GM12878 (cell line): ENCODE results near the gene SOS1. TPM values are rescaled to one million over a fixed set of nuclear protein-coding genes. Genes with fewer than 3 reads are reported as not detected.

Source experiments
- ATAC-seq: fragments of 200-7000 bp; cut with Tn5 transposase; 3 replicates; pipeline ENCODE4 v1.9.1; 2020; ENCODE audit warnings: mild to moderate bottlenecking, moderate library complexity
- BruUV-seq: library from RNA; stranded (reverse); fragments of 400-500 nt; replicated peaks from 2 replicates; lab custom pipeline; 2021; lab: Mats Ljungman, UMichigan
- CTCF ChIA-PET: fragments of 300-600 bp; sonication (Branson Sonifier 250); formaldehyde crosslinking; extraction: SDS; loops from one replicate; lab custom pipeline; 2021; ENCODE audit warnings: inconsistent platforms; lab: Yijun Ruan, JAX
- POLR2A ChIA-PET: fragments of 350-600 bp; formaldehyde crosslinking; extraction: SDS; loops from one replicate; lab custom pipeline; 2021; ENCODE audit warnings: inconsistent platforms; lab: Charles Lee
- RAD21 ChIA-PET: fragments of 300-600 bp; sonication (Branson Sonifier 250); formaldehyde crosslinking; loops from one replicate; lab custom pipeline; 2023; ENCODE audit warnings: antibody characterized with exemption; ENCODE audit not compliant: unreplicated experiment; lab: Charles Lee
- SMC1A ChIA-PET: fragments of 300-600 bp; sonication (Branson Sonifier 250); formaldehyde crosslinking; loops from one replicate; lab custom pipeline; 2023; ENCODE audit not compliant: unreplicated experiment, uncharacterized antibody; lab: Charles Lee
- DNase-seq: peaks from one replicate; pipeline ENCODE4 v3.0.0-alpha.2; 2011; ENCODE audit warnings: low read depth, low spot score
- FAIRE-seq: peaks from 3 replicates; lab custom pipeline; 2011; peaks lifted over from hg19 to GRCh38; lab: Jason Lieb, UNC
- H2AFZ ChIP-seq: 2 replicates; pipeline ENCODE4 v1.6.0; 2011; ENCODE audit warnings: low read depth, low read length, control low read depth; ENCODE audit not compliant: control insufficient read depth
- H3K27ac ChIP-seq: 2 replicates; pipeline ENCODE4 v1.5.1; 2011; ENCODE audit warnings: control low read depth; ENCODE audit not compliant: control insufficient read depth, insufficient read depth
- H3K27me3 ChIP-seq, 2 experiments: replicated peaks in 1 of 2; 2 replicates each; pipeline versions ENCODE4 v1.6.0 to v1.6.1; 2011; ENCODE audit warnings: low read length in 1 of 2; ENCODE audit not compliant: control insufficient read depth in 2 of 2, insufficient read depth in 2 of 2
- H3K36me3 ChIP-seq, 2 experiments: 2 replicates each; pipeline ENCODE4 v1.5.1; 2011; ENCODE audit warnings: low read length in 1 of 2; ENCODE audit not compliant: control insufficient read depth in 2 of 2, insufficient read depth in 2 of 2
- H3K4me1 ChIP-seq: 2 replicates; pipeline ENCODE4 v1.6.1; 2011; ENCODE audit warnings: mild to moderate bottlenecking, low read length, moderate library complexity, mixed read lengths; ENCODE audit not compliant: control insufficient read depth, insufficient read depth
- H3K4me2 ChIP-seq: 2 replicates; pipeline ENCODE4 v1.6.0; 2011; ENCODE audit warnings: control low read depth; ENCODE audit not compliant: control insufficient read depth, insufficient read depth
- H3K4me3 ChIP-seq: fragments of 200-600 bp; sonication (generic); 2 replicates; pipeline ENCODE4 v1.5.1; 2016
- H3K79me2 ChIP-seq: 2 replicates; pipeline ENCODE4 v1.6.0; 2011; ENCODE audit warnings: low read length; ENCODE audit not compliant: control insufficient read depth, insufficient read depth
- H3K9ac ChIP-seq: 2 replicates; pipeline ENCODE4 v1.8.0; 2011; ENCODE audit warnings: low read length, control low read depth, mixed read lengths; ENCODE audit not compliant: control insufficient read depth, insufficient read depth
- H3K9me3 ChIP-seq: replicated peaks from 3 replicates; pipeline ENCODE4 v1.5.1; 2011; ENCODE audit warnings: mild to moderate bottlenecking, low read length; ENCODE audit not compliant: control insufficient read depth, insufficient read depth
- H4K20me1 ChIP-seq: 2 replicates; pipeline ENCODE4 v1.6.0; 2011; ENCODE audit not compliant: control insufficient read depth, insufficient read depth
- E2F4 ChIP-seq: IDR thresholded peaks from 2 replicates; pipeline ENCODE4 v1.6.1; 2012; ENCODE audit warnings: low read depth, low read length, improper control_type of control experiment
- E4F1 ChIP-seq: fragments of 450-650 bp; IDR thresholded peaks from 2 replicates; pipeline ENCODE4 v1.6.1; 2018; ENCODE audit warnings: borderline replicate concordance, mild to moderate bottlenecking; ENCODE audit not compliant: partially characterized antibody
- RFX5 ChIP-seq: IDR thresholded peaks from 2 replicates; pipeline ENCODE4 v1.6.1; 2011; ENCODE audit warnings: low read depth, low read length, improper control_type of control experiment
- ZBTB4 ChIP-seq: fragments of 450-650 bp; formaldehyde crosslinking; IDR thresholded peaks from 2 replicates; pipeline ENCODE4 v1.4.0; 2022; ENCODE audit warnings: mild to moderate bottlenecking, moderate library complexity
- ZNF24 ChIP-seq: fragments of 450-650 bp; IDR thresholded peaks from 2 replicates; pipeline ENCODE4 v1.6.1; 2017; ENCODE audit warnings: antibody characterized with exemption, mild to moderate bottlenecking
- WGBS: methylation state at CpG from one replicate; pipeline ENCODE4 v1.1.6; 2016; ENCODE audit warnings: low lambda C conversion rate; ENCODE audit not compliant: insufficient replicate concordance, insufficient coverage; ENCODE audit errors: missing lambda C conversion rate; 5-methylcytosine and 5-hydroxymethylcytosine counted together
- in situ Hi-C: fragments of 300-500 bp; cut with MboI; formaldehyde crosslinking; loops from 9 replicates; pipeline ENCODE4 v1.14.3; 2018; ENCODE audit warnings: mixed read lengths
- intact Hi-C: fragments of 100-400 bp; cut with micrococcal nuclease; formaldehyde crosslinking; loops from one replicate; pipeline ENCODE4 v1.14.2; 2022; ENCODE audit not compliant: unreplicated experiment
- polyA plus RNA-seq, 11 experiments: library from polyadenylated mRNA; depleted of rRNA in 4 of 11; unstranded in 6 of 11; stranded (reverse) in 5 of 11; fragments of >200 nt; fragmentation: Nextera tagmentation in 4 of 11; fragmentation: Illumina TruSeq in 1 of 11; extraction: Ambion mirVana in 4 of 11; extraction: Trizol in 1 of 11; gene quantifications; 1 replicate in 1 of 11; 2 replicates in 10 of 11; pipeline versions ENCODE4 v1.2.1 to v1.2.3, GENCODE V29; 2011 to 2016; ENCODE audit warnings: inconsistent platforms in 2 of 11, missing spikeins in 2 of 11, low read depth in 1 of 11
- total RNA-seq, 4 experiments: library from RNA; depleted of rRNA in 3 of 4; stranded (reverse); fragments of >200 nt in 3 of 4; fragmentation: Illumina TruSeq in 1 of 4; extraction: Trizol in 1 of 4; gene quantifications; 2 replicates each; pipeline versions ENCODE4 v1.2.1 to v1.2.3, GENCODE V29; 2013 to 2021
- TF ChIP-seq, protein P1 (sequence below): IDR thresholded peaks from 2 replicates; pipeline ENCODE4 v1.6.1; 2012; ENCODE audit warnings: low read length, inconsistent platforms

The SOS1 gene
- total and polyA plus RNA-seq, 10 of the 15 experiments (the other 5 are each of a cell fraction or from before 2014, with no cell fraction given) = 2.1 to 24.1 (median 8.5) TPM

DNA sequence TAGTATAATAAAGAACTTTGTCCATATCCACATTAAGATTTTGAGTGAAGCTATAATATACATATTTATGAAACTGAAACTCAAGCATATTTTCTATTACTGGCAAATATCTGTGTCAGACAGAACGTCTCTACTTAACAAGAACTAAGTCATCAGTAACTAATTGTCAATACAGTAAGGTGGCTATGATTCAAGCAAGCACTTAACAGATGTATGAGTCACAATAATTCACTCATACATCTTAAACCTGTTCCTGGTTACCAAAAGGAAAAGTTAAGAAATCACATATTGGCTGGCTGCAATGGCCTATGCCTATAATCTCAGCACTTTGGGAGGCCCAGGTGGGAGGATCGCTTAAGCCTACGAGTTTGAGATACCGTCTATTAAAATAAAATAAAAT lies 96.0 kb downstream of the SOS1 start (continued):
- no peak for TF ChIP-seq E4F1
- TF ChIP-seq, protein P1, sequence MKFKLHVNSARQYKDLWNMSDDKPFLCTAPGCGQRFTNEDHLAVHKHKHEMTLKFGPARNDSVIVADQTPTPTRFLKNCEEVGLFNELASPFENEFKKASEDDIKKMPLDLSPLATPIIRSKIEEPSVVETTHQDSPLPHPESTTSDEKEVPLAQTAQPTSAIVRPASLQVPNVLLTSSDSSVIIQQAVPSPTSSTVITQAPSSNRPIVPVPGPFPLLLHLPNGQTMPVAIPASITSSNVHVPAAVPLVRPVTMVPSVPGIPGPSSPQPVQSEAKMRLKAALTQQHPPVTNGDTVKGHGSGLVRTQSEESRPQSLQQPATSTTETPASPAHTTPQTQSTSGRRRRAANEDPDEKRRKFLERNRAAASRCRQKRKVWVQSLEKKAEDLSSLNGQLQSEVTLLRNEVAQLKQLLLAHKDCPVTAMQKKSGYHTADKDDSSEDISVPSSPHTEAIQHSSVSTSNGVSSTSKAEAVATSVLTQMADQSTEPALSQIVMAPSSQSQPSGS = no peak

DNA sequence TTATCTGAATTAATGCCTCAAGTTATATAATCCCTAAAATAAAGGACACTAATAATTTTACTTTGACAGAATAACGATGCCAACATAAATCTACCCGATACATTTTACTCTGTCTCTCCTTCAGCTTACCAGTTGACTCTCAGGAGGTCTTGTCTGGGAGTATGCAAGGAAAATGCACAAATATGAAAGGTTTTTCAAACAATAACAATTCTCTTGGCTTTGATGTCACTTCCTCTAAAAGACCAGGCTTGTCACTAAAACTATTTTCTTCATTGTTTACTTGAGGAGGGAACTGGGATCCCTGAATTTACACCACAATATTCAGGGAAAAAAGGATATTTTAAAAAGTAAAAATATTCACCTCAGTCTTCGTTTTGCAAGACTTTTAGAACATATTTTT lies 97.2 kb downstream of the SOS1 start:
- Histone ChIP-seq H3K9ac (no peak overlapping the region), H3K27me3 (no peaks in the 10 kb centered on the region), H3K4me3 (no peak overlapping the region), H3K4me2 (no peak overlapping the region), H3K36me3 (no peaks in the 10 kb centered on the region), H2AFZ (no peak overlapping the region), H4K20me1 (no peaks in the 10 kb centered on the region), H3K4me1 (no peaks in the 10 kb centered on the region), H3K79me2 (no peaks in the 10 kb centered on the region), H3K27ac (no peak overlapping the region), H3K9me3 (no peaks in the 10 kb centered on the region)
- SMC1A ChIA-PET = no interaction called here
- POLR2A ChIA-PET = no interaction called here
- no peak for DNase-seq
- intact Hi-C loops (no loop called here), in situ Hi-C loops (no loop called here)
- RAD21 ChIA-PET = no interaction called here
- WGBS = 82% methylated on average over 3 of the region's 3 CpGs
- BruUV-seq = no TSS peak
- FAIRE-seq = no peak
- TF ChIP-seq ZBTB4 (CRISPR knock-in tag) (no peak), ZNF24 (no peak), E2F4 (no peak), RFX5 (no peak)
- no peak for ATAC-seq
- CTCF ChIA-PET = no interaction called here
